Measurements from ENCODE around the gene TMEM256.

TMEM256 gene

DNA sequence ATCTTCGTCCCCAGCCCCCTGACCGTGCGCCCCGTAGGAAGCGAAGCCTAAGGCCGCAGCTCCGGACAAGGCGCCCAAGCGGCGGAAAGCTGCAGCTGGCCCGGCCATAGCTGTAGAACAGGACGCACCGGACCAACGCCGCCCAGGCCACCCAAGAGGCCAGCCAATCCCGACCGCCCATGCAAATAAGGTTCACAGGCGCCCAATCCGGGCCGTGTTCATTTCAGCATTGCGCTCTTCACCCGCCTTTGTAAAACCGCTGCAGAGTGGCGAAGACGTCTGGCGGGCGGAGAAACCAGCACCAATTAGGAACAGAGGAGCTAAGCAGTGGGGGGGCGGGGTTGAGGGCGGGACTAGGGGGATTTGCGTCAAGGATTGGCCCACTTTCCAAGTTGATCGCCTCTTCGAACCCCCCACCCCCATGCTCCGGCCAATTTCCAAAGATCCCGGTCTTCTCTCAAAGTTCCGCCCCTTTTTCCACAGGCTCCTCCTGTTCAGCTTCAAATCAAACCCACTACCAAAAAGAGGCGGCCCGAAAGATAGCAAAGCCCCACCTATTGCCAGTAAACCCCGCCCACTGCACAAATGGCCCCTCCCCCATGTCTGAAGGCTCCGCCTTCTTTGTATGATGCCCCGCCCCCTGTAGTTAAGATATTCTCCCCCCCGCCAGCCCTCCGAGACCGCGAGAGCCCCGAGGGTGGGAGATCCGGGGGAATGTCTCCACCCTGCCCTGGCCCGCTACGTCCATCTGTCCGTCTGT is at the start of gene TMEM256:
Gene TMEM256, minus strand, starts transcription at position 121 of the 760 bp plus-strand sequence. Its CDS starts 13 bp downstream, at position 108.
- H3K4me3 ChIP-seq (ENCODE audit: low read length in 2 of 2): peak within 1 kb of the TSS; percentile 81 to 82
- peak within 1 kb of the TSS; percentile 71 to 80 for H3K9ac ChIP-seq (ENCODE audit: low read length in 2 of 2)
- H3K9me3 ChIP-seq (ENCODE audit: control insufficient read depth in 2 of 2, low read length in 2 of 2): no peaks in the 10 kb centered on the region
- H3K27ac ChIP-seq (ENCODE audit: low read length): peak within 1 kb of the TSS; percentile 79
- no peaks in the 10 kb centered on the region for H3K27me3 ChIP-seq (ENCODE audit: control insufficient read depth in 1 of 2, insufficient read depth in 2 of 2, low read length in 2 of 2)
- H3K36me3 ChIP-seq (ENCODE audit: control insufficient read depth in 2 of 2, insufficient read depth in 2 of 2, low read length in 2 of 2): peaks cover 0 to 3% of the 10 kb centered on the region in 2 donors
- H3K4me1 ChIP-seq (ENCODE audit: control insufficient read depth, insufficient read depth, low read length): peaks cover 18% of the 10 kb centered on the region

DNA sequence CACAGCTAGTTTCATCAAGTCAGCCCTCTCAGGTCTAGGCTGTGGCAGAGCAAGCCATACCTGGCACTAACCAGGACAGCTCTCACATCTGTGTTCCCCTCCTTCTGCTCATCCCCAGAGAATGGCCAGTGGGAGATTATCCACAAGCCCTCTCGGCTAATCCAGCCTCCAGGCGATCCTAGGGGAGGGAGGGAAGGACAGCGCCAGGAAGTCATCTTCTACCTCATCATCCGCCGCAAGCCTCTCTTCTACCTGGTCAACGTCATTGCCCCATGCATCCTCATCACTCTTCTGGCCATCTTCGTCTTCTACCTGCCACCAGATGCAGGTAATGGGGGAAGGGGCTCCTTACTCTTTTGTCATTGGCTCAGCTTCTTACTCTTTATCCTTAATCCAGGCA is 44.6 kb upstream of the TMEM256 start:
- H3K9ac ChIP-seq (ENCODE audit: low read length in 2 of 2): no peak overlapping the region
- H3K4me1 ChIP-seq (ENCODE audit: control insufficient read depth, insufficient read depth, low read length): peaks cover 12% of the 10 kb centered on the region
- no peak overlapping the region for H3K27ac ChIP-seq (ENCODE audit: low read length)
- H3K36me3 ChIP-seq (ENCODE audit: control insufficient read depth in 2 of 2, insufficient read depth in 2 of 2, low read length in 2 of 2): no peaks in the 10 kb centered on the region
- no peak overlapping the region for H3K4me3 ChIP-seq (ENCODE audit: low read length in 2 of 2)
- H3K27me3 ChIP-seq (ENCODE audit: control insufficient read depth in 1 of 2, insufficient read depth in 2 of 2, low read length in 2 of 2): peaks cover 32 to 42% of the 10 kb centered on the region in 2 donors
- H3K9me3 ChIP-seq (ENCODE audit: control insufficient read depth in 2 of 2, low read length in 2 of 2): no peaks in the 10 kb centered on the region

DNA sequence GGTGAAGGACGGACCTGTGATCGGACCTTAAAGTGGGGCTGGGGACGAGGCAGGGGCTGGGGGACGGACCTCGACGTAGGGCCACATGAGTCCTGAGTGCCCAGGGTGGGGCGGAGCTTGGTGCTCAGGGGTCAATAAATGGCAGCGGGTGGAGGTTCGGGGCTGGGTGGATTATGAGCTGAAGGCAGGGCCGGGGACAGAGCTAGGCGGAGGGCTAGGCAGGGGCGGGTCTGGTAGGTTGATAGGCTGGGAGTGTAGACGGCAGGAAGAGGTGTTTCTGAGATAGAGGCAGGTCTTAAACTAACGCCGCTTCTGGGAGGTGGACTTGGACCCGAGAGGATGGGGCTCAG is 41.7 kb upstream of the TMEM256 start:
- Histone ChIP-seq H3K27ac (ENCODE audit: low read length) (no peak overlapping the region), H3K36me3 (ENCODE audit: control insufficient read depth in 2 of 2, insufficient read depth in 2 of 2, low read length in 2 of 2) (no peaks in the 10 kb centered on the region), H3K4me1 (ENCODE audit: control insufficient read depth, insufficient read depth, low read length) (peaks cover 15% of the 10 kb centered on the region), H3K27me3 (ENCODE audit: control insufficient read depth in 1 of 2, insufficient read depth in 2 of 2, low read length in 2 of 2) (peaks cover 50 to 57% of the 10 kb centered on the region in 2 donors), H3K9me3 (ENCODE audit: control insufficient read depth in 2 of 2, low read length in 2 of 2) (no peaks in the 10 kb centered on the region), H3K9ac (ENCODE audit: low read length in 2 of 2) (no peak overlapping the region), H3K4me3 (ENCODE audit: low read length in 2 of 2) (peak overlapping the region in 1 of 2 donors; percentile 19)

DNA sequence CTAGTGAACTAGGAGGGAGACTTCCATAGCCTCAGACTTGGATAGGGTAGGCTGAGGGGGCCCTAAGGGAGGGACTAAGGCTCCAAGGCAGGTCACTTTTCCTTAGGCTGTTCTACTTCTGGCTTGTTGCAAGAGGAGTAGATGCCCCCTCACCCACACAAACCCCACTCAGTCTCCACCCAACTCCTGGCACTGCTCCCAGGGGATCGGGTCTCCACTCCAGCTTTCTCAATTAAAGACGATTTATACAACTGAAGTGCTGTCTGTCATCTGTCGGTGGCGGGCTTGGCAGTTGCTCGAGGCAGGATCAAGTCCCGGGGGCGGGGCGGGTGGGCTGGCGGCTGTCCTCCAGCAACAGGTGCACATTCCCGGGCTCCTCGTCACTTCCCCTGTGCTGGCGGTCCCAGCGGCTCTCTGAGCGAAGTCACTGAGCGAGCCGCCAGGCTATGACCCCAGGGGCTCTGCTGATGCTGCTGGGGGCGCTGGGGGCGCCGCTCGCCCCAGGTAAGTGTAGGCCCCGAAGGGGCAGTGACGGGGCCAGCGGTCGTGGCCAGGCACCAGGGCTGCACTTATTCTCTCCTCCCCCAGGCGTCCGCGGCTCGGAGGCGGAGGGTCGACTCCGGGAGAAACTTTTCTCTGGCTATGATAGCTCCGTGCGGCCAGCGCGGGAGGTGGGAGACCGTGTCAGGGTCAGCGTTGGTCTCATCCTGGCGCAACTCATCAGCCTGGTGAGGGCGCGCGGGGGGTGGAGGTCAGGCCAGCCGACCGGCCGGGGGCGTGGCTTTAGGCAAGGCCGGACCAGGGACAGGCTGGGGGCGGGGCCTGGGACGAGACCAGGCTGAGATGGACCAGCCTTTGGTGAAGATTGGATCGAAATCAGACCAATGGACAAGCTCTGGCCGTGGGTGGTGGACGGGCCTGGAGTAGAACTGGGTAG is 41.1 kb upstream of the TMEM256 start, which contains the start of gene CHRNB1:
Gene CHRNB1, plus strand, starts transcription at position 380 of the 937 bp plus-strand sequence. Its CDS starts 67 bp downstream, at position 447.
- Histone ChIP-seq H3K4me1 (ENCODE audit: control insufficient read depth, insufficient read depth, low read length) (peaks cover 22% of the 10 kb centered on the region), H3K27ac (ENCODE audit: low read length) (no peak within 1 kb of the TSS), H3K27me3 (ENCODE audit: control insufficient read depth in 1 of 2, insufficient read depth in 2 of 2, low read length in 2 of 2) (peaks cover 56 to 64% of the 10 kb centered on the region in 2 donors), H3K36me3 (ENCODE audit: control insufficient read depth in 2 of 2, insufficient read depth in 2 of 2, low read length in 2 of 2) (no peaks in the 10 kb centered on the region), H3K9me3 (ENCODE audit: control insufficient read depth in 2 of 2, low read length in 2 of 2) (no peaks in the 10 kb centered on the region), H3K4me3 (ENCODE audit: low read length in 2 of 2) (peak within 1 kb of the TSS; percentile 19 to 57), H3K9ac (ENCODE audit: low read length in 2 of 2) (no peak within 1 kb of the TSS)

DNA sequence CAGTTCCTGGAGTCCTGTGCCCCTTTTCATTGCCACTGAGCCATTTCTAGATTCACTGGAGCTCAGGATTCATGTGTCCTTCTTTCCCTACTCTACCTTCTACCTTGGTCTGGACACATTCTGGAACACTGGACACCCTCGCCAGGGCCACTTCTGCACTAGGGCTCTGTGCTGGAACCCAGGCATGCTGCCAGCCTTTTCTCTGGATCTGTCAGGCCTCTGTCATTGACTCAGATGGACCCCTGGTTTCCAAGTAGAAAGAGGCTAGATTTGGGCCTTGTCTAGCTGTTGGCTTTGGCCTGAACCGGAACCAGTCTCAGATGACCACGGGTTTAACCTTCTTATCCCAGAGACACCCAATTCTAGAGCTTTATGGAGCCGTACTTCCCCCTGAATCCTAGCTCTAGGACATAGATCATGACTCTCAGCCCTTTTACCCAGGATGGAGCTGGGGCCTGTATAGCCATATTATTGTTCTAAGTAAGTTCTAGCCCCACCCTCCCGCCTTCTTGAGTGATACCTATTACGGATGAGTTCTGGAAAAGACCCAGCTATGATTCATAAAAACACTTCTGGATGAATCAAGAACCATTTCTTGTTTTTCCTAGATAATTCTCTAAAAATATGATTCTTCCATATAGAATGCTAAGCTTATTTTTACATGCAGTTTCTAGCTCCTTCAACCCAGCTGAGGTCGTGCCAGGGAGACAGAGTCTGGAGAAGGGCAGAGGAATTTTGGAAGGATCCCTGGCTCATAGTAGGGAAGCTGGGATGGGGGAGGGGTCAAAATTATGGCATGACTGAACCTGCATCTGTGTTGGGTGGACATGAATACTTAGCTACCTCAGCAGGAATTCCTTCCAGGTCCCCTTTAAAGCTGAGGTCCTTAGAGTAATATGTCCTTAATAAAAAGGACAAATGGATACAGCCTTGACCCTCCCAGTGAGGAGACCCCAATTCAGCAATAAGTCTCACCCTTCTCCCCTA is 39.9 kb upstream of the TMEM256 start:
- Histone ChIP-seq H3K4me1 (ENCODE audit: control insufficient read depth, insufficient read depth, low read length) (peaks cover 28% of the 10 kb centered on the region), H3K9me3 (ENCODE audit: control insufficient read depth in 2 of 2, low read length in 2 of 2) (no peaks in the 10 kb centered on the region), H3K36me3 (ENCODE audit: control insufficient read depth in 2 of 2, insufficient read depth in 2 of 2, low read length in 2 of 2) (no peaks in the 10 kb centered on the region), H3K27me3 (ENCODE audit: control insufficient read depth in 1 of 2, insufficient read depth in 2 of 2, low read length in 2 of 2) (peaks cover 63 to 75% of the 10 kb centered on the region in 2 donors), H3K9ac (ENCODE audit: low read length in 2 of 2) (no peak overlapping the region), H3K27ac (ENCODE audit: low read length) (no peak overlapping the region), H3K4me3 (ENCODE audit: low read length in 2 of 2) (no peak overlapping the region)

DNA sequence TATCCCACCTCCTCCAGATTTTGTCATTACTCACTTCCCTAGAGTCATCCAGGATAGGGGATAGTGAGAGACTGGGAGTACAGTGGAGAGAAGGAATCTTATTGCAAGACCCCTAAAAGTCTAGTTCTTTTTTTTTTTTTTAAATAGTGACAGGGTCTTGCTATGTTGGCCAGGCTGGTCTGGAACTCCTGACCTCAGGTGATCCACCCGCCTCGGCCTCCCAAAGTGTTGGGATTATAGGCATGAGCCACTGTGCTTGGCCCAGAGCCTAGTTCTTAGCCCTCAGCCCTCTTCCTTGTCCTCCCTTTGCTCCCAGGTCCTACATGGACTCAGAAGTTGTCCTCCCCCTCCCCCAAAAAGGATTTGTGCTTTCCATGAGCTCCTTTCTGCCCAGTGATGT is 38.2 kb upstream of the TMEM256 start:
- Histone ChIP-seq H3K27ac (ENCODE audit: low read length) (no peak overlapping the region), H3K36me3 (ENCODE audit: control insufficient read depth in 2 of 2, insufficient read depth in 2 of 2, low read length in 2 of 2) (no peaks in the 10 kb centered on the region), H3K4me3 (ENCODE audit: low read length in 2 of 2) (no peak overlapping the region), H3K27me3 (ENCODE audit: control insufficient read depth in 1 of 2, insufficient read depth in 2 of 2, low read length in 2 of 2) (peaks cover 66 to 82% of the 10 kb centered on the region in 2 donors), H3K9ac (ENCODE audit: low read length in 2 of 2) (no peak overlapping the region), H3K4me1 (ENCODE audit: control insufficient read depth, insufficient read depth, low read length) (peaks cover 41% of the 10 kb centered on the region), H3K9me3 (ENCODE audit: control insufficient read depth in 2 of 2, low read length in 2 of 2) (no peaks in the 10 kb centered on the region)

DNA sequence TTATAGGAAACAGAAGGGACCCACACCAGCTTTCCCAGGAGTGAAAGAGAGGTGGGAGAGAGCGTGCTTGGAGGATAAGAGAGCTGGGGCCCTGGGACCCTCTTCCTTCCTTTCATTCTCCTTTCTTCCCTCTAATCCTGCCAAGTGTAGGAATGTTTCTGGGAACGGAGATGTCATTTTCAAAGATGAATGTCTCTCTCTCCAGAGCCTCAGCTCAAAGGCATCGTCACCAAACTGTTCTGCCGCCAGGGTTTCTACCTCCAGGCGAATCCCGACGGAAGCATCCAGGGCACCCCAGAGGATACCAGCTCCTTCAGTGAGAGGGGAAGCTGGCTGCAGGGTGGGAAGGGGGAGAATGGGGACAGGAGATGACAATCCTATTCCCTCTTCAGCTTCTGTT is 37.4 kb upstream of the TMEM256 start:
- peaks cover 44% of the 10 kb centered on the region for H3K4me1 ChIP-seq (ENCODE audit: control insufficient read depth, insufficient read depth, low read length)
- H3K27me3 ChIP-seq (ENCODE audit: control insufficient read depth in 1 of 2, insufficient read depth in 2 of 2, low read length in 2 of 2): peaks cover 64 to 77% of the 10 kb centered on the region in 2 donors
- H3K4me3 ChIP-seq (ENCODE audit: low read length in 2 of 2): no peak overlapping the region
- no peak overlapping the region for H3K27ac ChIP-seq (ENCODE audit: low read length)
- H3K9me3 ChIP-seq (ENCODE audit: control insufficient read depth in 2 of 2, low read length in 2 of 2): no peaks in the 10 kb centered on the region
- H3K9ac ChIP-seq (ENCODE audit: low read length in 2 of 2): no peak overlapping the region
- H3K36me3 ChIP-seq (ENCODE audit: control insufficient read depth in 2 of 2, insufficient read depth in 2 of 2, low read length in 2 of 2): no peaks in the 10 kb centered on the region

DNA sequence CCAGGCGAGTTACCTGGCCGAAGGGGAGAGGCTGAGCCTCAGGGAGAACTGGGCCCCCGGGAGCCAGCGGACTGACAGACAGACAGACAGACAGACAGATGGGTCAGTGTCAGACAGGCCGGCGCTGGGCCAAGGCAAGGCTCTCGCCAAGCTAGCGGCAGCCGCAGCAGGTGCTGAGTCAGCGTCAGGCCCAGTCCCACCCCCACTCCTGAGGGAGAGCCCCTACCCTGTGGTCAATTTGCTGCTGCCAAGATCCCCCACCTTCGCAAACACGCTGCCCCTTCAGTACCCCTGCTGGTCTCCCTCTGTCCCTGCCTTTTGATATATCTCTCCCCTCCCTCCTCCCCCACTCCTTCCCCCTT is 36.9 kb upstream of the TMEM256 start:
- Histone ChIP-seq H3K4me1 (ENCODE audit: control insufficient read depth, insufficient read depth, low read length) (peaks cover 48% of the 10 kb centered on the region), H3K27me3 (ENCODE audit: control insufficient read depth in 1 of 2, insufficient read depth in 2 of 2, low read length in 2 of 2) (peaks cover 65 to 77% of the 10 kb centered on the region in 2 donors), H3K4me3 (ENCODE audit: low read length in 2 of 2) (no peak overlapping the region), H3K36me3 (ENCODE audit: control insufficient read depth in 2 of 2, insufficient read depth in 2 of 2, low read length in 2 of 2) (no peaks in the 10 kb centered on the region), H3K27ac (ENCODE audit: low read length) (no peak overlapping the region), H3K9me3 (ENCODE audit: control insufficient read depth in 2 of 2, low read length in 2 of 2) (no peaks in the 10 kb centered on the region), H3K9ac (ENCODE audit: low read length in 2 of 2) (no peak overlapping the region)

DNA sequence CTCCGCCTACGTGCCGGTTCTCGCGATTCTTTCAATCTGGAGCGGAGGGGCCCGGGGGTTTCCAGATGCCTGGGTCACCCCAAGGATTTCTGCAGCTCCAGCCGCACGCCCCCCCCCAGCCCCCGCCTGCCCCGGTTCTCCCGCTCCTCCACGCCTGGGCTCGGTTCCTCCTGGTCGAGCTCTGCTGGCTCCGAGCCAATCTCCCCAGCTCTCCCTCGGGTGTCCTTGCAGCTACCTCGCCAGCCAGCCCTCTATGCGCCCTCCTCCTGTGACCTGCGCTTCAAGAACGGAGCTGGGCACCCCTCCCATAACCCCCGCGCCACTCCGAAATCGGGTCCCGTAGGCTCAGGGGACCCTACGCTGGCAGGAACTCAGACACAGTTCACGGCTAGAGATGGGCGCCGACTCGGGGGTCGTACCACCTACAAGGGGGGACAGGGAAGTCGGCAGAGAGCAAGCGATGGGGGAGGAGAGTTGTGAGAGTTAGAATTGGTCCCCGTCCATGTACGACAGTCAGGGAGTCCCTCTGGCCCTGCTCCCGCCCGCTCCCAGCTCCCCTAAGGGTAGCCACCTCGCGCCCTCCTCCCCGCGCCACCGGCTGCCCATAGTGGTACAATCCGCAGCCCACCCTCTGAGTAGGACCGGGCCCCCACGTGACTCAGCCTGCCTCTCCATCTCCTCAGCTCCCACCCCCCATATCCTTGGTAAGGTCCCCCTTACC is 36.4 kb upstream of the TMEM256 start:
- Histone ChIP-seq H3K4me1 (ENCODE audit: control insufficient read depth, insufficient read depth, low read length) (peaks cover 49% of the 10 kb centered on the region), H3K4me3 (ENCODE audit: low read length in 2 of 2) (peak overlapping the region; percentile 49 to 51), H3K27me3 (ENCODE audit: control insufficient read depth in 1 of 2, insufficient read depth in 2 of 2, low read length in 2 of 2) (peaks cover 65 to 77% of the 10 kb centered on the region in 2 donors)

More for the DNA sequence above, 36.4 kb upstream of the TMEM256 start:
- no peaks in the 10 kb centered on the region for H3K9me3 ChIP-seq (ENCODE audit: control insufficient read depth in 2 of 2, low read length in 2 of 2)
- H3K9ac ChIP-seq (ENCODE audit: low read length in 2 of 2): peak overlapping the region in 1 of 2 donors; percentile 15
- no peaks in the 10 kb centered on the region for H3K36me3 ChIP-seq (ENCODE audit: control insufficient read depth in 2 of 2, insufficient read depth in 2 of 2, low read length in 2 of 2)
- H3K27ac ChIP-seq (ENCODE audit: low read length): no peak overlapping the region

Measured in stomach smooth muscle (tissue), 2 donors.